K562 (cell line): ENCODE data around the gene TARBP1. TPM values are rescaled to one million over a fixed set of nuclear protein-coding genes. Genes with fewer than 3 reads are reported as not detected.

Experiments used
- ARNT ChIP-seq, 2 experiments: fragments of 450-650 bp; IDR thresholded peaks; 2 replicates each; pipeline ENCODE4 v1.6.1; 2016; ENCODE audit warnings: mild to moderate bottlenecking in 1 of 2
- CBX1 ChIP-seq: sonication (generic); IDR thresholded peaks from 2 replicates; pipeline ENCODE4 v1.6.1; 2016; ENCODE audit warnings: antibody characterized with exemption, low read depth, mild to moderate bottlenecking
- CBX5 ChIP-seq: IDR thresholded peaks from 2 replicates; pipeline ENCODE4 v1.6.1; 2014; ENCODE audit warnings: low read depth, borderline replicate concordance
- DLX4 ChIP-seq: fragments of 250-450 bp; sonication (Bioruptor Pico); IDR thresholded peaks from 2 replicates; pipeline ENCODE4 v1.6.1; 2021; ENCODE audit warnings: mild to moderate bottlenecking
- E2F6 ChIP-seq, 2 experiments: IDR thresholded peaks; 2 replicates each; pipeline ENCODE4 v1.6.1; 2011; ENCODE audit warnings: borderline replicate concordance in 1 of 2, control low read depth in 1 of 2, low read depth in 1 of 2, low read length in 1 of 2, mild to moderate bottlenecking in 1 of 2, mixed read lengths in 1 of 2, moderate library complexity in 1 of 2; ENCODE audit not compliant: insufficient read depth in 1 of 2, insufficient read length in 1 of 2, poor library complexity in 1 of 2, severe bottlenecking in 1 of 2; ENCODE audit errors: extremely low read depth in 1 of 2
- E4F1 ChIP-seq: fragments of 250-450 bp; sonication (Bioruptor Pico); IDR thresholded peaks from 2 replicates; pipeline ENCODE4 v1.5.0; 2021; ENCODE audit warnings: mild to moderate bottlenecking, borderline replicate concordance
- ETV1 ChIP-seq: fragments of 450-650 bp; conservative IDR thresholded peaks from 2 replicates; pipeline ENCODE4 v1.6.1; 2016; ENCODE audit warnings: missing genetic modification characterization, control low read depth, low read depth, missing compliant biosample characterization
- FOXJ2 ChIP-seq: fragments of 200-800 bp; sonication (Bioruptor generic); IDR thresholded peaks from 2 replicates; pipeline ENCODE4 v1.6.1; 2016; ENCODE audit warnings: missing genetic modification characterization, missing compliant biosample characterization
- ILK ChIP-seq: fragments of 450-650 bp; IDR thresholded peaks from 2 replicates; pipeline ENCODE4 v1.6.1; 2016; ENCODE audit warnings: missing genetic modification characterization, low read depth, mild to moderate bottlenecking, missing compliant biosample characterization, moderate library complexity, borderline replicate concordance
- MED1 ChIP-seq: sonication (generic); formaldehyde crosslinking; IDR thresholded peaks from 2 replicates; pipeline ENCODE4 v1.8.1; 2023; ENCODE audit warnings: missing genetic modification reagents, borderline replicate concordance
- NR2C2 ChIP-seq, 2 experiments: fragments of 200-800 bp in 1 of 2; sonication (Bioruptor generic) in 1 of 2; sonication (generic) in 1 of 2; formaldehyde crosslinking in 1 of 2; IDR thresholded peaks; 2 replicates each; pipeline versions ENCODE4 v1.6.1 to v1.8.0; 2016 to 2022; ENCODE audit warnings: mild to moderate bottlenecking in 1 of 2, missing compliant biosample characterization in 1 of 2, missing genetic modification characterization in 1 of 2, missing genetic modification reagents in 1 of 2
- PML ChIP-seq: IDR thresholded peaks from 2 replicates; pipeline ENCODE4 v1.6.1; 2012; ENCODE audit warnings: low read length, inconsistent platforms
- PPARD ChIP-seq: fragments of 250-450 bp; sonication (Bioruptor Pico); IDR thresholded peaks from 2 replicates; pipeline ENCODE4 v1.8.0; 2022; ENCODE audit warnings: inconsistent platforms, mild to moderate bottlenecking, moderate library complexity
- PRPF4 ChIP-seq: fragments of 200-400 bp; formaldehyde crosslinking; IDR thresholded peaks from one replicate; pipeline ENCODE4 v1.6.1; 2017; ENCODE audit warnings: low read length, low read depth, mild to moderate bottlenecking; ENCODE audit not compliant: insufficient read depth, poor library complexity, severe bottlenecking
- SUPT5H ChIP-seq: fragments of 450-650 bp; IDR thresholded peaks from 2 replicates; pipeline ENCODE4 v1.6.1; 2016
- TARDBP ChIP-seq: fragments of 450-650 bp; IDR thresholded peaks from 2 replicates; pipeline ENCODE4 v1.6.1; 2016
- TCF15 ChIP-seq: fragments of 250-450 bp; sonication (Bioruptor Pico); IDR thresholded peaks from 2 replicates; pipeline ENCODE4 v1.8.0; 2022; ENCODE audit warnings: moderate library complexity, mild to moderate bottlenecking, inconsistent platforms
- ZFP30 ChIP-seq: fragments of 250-450 bp; sonication (Bioruptor Pico); IDR thresholded peaks from 2 replicates; pipeline ENCODE4 v1.8.0; 2022; ENCODE audit warnings: moderate library complexity, mild to moderate bottlenecking, inconsistent platforms, borderline replicate concordance
- ZNF12 ChIP-seq: sonication (generic); formaldehyde crosslinking; IDR thresholded peaks from 2 replicates; pipeline ENCODE4 v1.4.0; 2020; ENCODE audit warnings: mild to moderate bottlenecking, missing genetic modification reagents
- ZNF76 ChIP-seq: fragments of 250-450 bp; sonication (Bioruptor Pico); IDR thresholded peaks from 2 replicates; pipeline ENCODE4 v1.4.0; 2020; ENCODE audit warnings: mild to moderate bottlenecking, moderate library complexity, borderline replicate concordance
- polyA plus RNA-seq, 8 experiments: library from polyadenylated mRNA; depleted of rRNA in 4 of 8; stranded (reverse) in 5 of 8; unstranded in 3 of 8; fragments of >200 nt; fragmentation: Nextera tagmentation in 2 of 8; fragmentation: Illumina TruSeq in 1 of 8; extraction: Ambion mirVana in 2 of 8; extraction: Trizol in 1 of 8; gene quantifications; 2 replicates each; pipeline versions ENCODE4 v1.2.1 to v1.2.3, GENCODE V29; 2011 to 2014; ENCODE audit warnings: inconsistent platforms in 1 of 8, missing spikeins in 1 of 8
- total RNA-seq, 7 experiments: library from RNA; depleted of rRNA in 6 of 7; stranded (reverse); fragments of >200 nt in 6 of 7; fragmentation: Illumina TruSeq in 2 of 7; extraction: Trizol in 2 of 7; gene quantifications; 2 replicates each; pipeline versions ENCODE4 v1.2.1 to v1.2.3, GENCODE V29; 2011 to 2021; ENCODE audit warnings: low replicate concordance in 1 of 7

TARBP1 gene
- total and polyA plus RNA-seq, 9 of the 15 experiments (the other 6 are each of a cell fraction or from before 2014, with no cell fraction given) = 8.8 to 48.0 (median 22.9) TPM

GRCh38 chr1:234373064-234373958 is 105.7 kb downstream of the TARBP1 start, which contains the start of gene COA6 (continued):
- TF ChIP-seq PRPF4 (no peak), SUPT5H (peak; percentile 99), ZNF76 (CRISPR knock-in tag) (peak; percentile 45; the same call in 1 of the 2 replicates), PPARD (CRISPR knock-in tag) (no peak), ZNF12 (CRISPR knock-in tag) (no peak), CBX1 (peak; percentile 67; the same call in 1 of the 2 replicates), ARNT (IDR thresholded peaks at IDR 0.05) (peak; percentile 72 to 79; a peak in 2 of 4 replicates), NR2C2 (CRISPR knock-in tag; IDR thresholded peaks at IDR 0.05) (peak; percentile 32; the same call in 1 of the 2 replicates), NR2C2 (tag; IDR thresholded peaks at IDR 0.05) (peak; percentile 92), E4F1 (CRISPR knock-in tag) (no peak), CBX5 (no peak; the same call in 1 of the 2 replicates), TARDBP (no peak; the same call in none of the 2 replicates), ZFP30 (CRISPR knock-in tag) (peak; percentile 64; the same call in 1 of the 2 replicates), FOXJ2 (tag) (peak; percentile 53; the same call in 1 of the 2 replicates), MED1 (CRISPR knock-in tag) (no peak), E2F6 (IDR thresholded peaks at IDR 0.05; ENCODE audit: borderline replicate concordance in 1 of 2, extremely low read depth in 1 of 2, insufficient read depth in 1 of 2, insufficient read length in 1 of 2, low read depth in 1 of 2, low read length in 1 of 2, poor library complexity in 1 of 2, severe bottlenecking in 1 of 2) (peak in 1 of 2 experiments; percentile 2), DLX4 (CRISPR knock-in tag) (no peak), PML (peak; percentile 92), ILK (tag) (no peak), TCF15 (CRISPR knock-in tag) (no peak; the same call in 1 of the 2 replicates), ETV1 (tag) (peak; percentile 90)
